Body of pancreas (tissue), 4 donors: ENCODE results near the gene CABYR.

Experiments
- POLR2A ChIP-seq, 3 donors: fragments of 450-650 bp; IDR thresholded peaks; one replicate each; pipeline ENCODE4 v1.6.1; 2016; ENCODE audit warnings: antibody characterized with exemption in 3 of 3, mild to moderate bottlenecking in 2 of 3
- TF ChIP-seq, protein P1 (sequence below), 7 experiments: fragments of 450-650 bp in 4 of 7; fragments of 200-600 bp in 3 of 7; sonication (generic) in 3 of 7; IDR thresholded peaks; one replicate each; pipeline ENCODE4 v1.5.1; 2016 to 2019; ENCODE audit warnings: antibody characterized with exemption in 7 of 7

GRCh38 chr18:24094561-24094960 is 44.3 kb upstream of the CABYR start:
- TF ChIP-seq, protein P1, sequence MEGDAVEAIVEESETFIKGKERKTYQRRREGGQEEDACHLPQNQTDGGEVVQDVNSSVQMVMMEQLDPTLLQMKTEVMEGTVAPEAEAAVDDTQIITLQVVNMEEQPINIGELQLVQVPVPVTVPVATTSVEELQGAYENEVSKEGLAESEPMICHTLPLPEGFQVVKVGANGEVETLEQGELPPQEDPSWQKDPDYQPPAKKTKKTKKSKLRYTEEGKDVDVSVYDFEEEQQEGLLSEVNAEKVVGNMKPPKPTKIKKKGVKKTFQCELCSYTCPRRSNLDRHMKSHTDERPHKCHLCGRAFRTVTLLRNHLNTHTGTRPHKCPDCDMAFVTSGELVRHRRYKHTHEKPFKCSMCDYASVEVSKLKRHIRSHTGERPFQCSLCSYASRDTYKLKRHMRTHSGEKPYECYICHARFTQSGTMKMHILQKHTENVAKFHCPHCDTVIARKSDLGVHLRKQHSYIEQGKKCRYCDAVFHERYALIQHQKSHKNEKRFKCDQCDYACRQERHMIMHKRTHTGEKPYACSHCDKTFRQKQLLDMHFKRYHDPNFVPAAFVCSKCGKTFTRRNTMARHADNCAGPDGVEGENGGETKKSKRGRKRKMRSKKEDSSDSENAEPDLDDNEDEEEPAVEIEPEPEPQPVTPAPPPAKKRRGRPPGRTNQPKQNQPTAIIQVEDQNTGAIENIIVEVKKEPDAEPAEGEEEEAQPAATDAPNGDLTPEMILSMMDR (IDR thresholded peaks at IDR 0.05): no peak
- no peak for TF ChIP-seq POLR2A (IDR thresholded peaks at IDR 0.05)
